SHP77 (cell line): ENCODE measurements around the gene MRGPRG.
"Not testable (repeated sequence)": the region's sequence is repeated elsewhere in the genome, so short reads cannot be mapped to it uniquely, and the experiment has no call there.

Experiments
- DNase-seq, 2 experiments: peaks; one replicate each; lab custom pipeline; 2025; lab: John Stamatoyannopoulos, UW

The MRGPRG gene

DNA sequence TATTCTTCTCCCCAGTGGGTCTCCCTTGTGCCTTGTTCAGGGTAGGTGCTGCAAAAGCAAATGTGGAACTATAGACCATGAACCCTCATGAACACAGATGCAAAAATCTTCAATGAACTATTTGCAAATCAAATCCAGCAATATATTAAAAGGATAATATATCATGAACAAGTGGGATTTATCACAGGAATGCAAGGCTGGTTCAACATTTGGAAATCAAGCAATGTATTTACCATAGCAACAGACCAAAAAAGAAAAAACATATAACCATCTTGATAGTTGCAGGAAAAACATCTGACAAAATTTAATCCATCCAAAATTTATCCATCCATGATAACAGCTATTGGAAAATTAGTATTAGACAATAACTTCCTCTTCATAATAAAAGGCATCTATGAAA lies 42.1 kb downstream of the MRGPRG start:
- DNase-seq, result no peak

DNA sequence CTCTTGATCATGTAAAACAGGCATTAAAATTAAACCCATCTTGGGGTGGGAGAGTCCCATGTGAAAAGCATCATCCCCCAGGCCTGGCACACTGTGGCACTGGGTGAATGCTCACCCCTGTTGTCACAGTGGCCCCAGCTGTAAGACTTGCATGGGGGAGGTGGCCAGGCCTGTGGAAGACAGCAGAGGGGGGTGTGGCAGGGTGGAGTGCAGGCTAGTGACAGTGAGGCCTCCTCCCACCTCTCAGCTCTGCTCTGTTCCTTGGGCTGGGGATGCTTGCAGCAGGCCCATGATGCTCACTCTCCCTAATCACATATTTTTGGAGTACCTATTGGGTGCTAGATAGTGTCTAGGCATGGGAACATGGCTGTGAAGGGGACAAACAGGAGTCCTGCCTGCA lies 43.4 kb downstream of the MRGPRG start:
- no peak for DNase-seq

DNA sequence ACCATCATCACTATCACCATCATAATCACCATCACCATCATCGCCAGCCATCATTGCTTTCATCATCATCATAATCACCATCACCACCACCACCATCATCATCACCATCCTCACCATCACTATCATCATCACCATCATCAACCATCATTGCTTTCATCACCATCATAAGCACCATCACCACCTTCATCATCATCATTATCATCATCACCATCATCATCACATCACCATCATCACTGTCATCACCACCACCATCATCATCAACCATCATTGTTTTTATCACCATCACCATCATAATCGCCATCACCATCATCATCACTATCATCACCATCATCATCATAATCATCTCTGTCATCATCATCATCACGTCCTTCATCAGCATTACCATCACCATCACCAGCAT lies 44.2 kb downstream of the MRGPRG start:
- DNase-seq, result no peak

DNA sequence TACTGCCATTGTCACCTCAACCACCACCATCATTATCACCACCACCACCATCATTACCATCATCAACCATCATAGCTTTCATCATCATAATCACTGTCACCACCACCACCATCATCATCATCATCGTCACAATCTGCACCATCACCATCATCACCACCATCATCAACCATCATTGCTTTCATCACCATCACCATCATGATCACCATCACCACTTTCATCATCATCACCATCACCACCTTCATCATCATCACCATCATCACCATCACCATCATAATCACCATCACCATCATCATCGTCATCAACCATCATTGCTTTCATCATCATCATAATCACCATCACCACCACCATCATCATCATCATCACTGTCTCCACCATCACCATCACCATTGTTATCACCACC lies 44.8 kb downstream of the MRGPRG start:
- no peak for DNase-seq

DNA sequence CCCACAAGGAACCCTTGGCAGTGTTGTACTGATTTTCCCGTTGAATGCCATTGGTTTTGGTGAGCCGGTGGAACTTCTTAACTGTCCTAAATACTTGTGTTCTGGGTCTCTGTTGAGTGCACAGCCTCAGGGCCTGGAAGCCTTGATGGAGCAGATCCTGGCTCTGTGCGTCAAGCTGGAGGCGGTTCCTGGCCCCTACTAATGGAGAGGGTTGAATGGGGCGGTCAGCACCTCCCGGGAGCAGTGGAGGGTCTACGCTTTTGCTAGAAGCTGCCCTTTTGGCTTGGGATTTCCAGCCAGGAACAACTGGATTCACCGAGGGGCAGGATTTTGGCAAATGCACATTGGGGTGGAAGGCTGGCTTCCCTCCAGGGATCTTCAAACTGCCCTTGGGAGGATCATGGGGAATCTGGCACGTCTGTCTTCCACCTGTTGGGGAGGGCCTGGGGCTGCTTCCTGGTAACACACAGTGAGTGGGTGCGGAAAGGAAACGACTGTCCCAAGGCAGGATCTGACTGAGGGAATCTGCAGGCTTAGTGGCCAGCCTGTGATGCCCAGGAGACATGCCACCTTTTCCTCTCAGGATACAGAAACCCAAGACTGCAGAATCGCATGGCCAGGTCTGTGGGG lies 46.6 kb downstream of the MRGPRG start:
- DNase-seq, result no peak

DNA sequence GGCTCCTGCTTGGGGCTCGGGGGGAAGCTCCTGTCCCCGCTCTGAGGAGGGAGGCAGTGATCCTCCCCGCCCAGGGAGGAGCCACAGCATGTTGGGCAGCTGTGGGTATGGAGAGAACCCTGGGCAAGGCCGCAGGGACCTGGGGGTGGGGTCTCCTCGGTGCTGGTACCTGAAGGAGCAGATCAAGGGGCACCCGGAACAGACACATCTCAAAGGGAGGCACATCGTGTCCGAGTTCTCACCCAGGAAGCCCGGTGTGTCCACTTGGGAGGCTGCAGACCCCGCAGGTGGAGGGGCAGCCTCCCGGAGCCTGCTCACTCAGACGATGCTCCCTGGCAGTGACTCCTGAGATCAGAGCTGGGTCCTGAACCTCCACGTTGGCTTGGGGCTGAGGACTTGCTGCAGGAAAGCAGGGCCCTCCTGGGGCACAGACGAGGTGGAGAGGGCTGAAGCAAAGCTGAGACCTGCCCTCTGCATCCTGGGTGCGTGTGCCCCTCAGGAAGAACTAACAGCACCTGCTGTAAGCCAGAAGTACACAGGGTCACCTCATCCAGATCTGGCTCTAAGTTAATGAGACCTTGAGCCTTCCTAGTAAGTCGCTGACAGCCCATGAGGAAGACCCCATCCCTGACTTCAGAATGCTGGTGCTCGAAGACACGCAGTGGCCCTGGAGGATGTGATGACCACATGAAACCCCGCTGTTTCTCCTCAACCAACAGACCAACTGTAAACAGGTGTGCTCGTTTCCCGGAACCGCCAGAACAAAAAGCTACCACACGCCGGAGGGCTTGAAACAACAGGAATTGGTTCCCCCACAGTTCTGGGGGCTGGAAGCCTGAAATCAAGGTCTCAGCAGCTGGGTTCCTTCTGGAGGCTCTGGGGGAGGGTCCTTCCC lies 47.6 kb downstream of the MRGPRG start:
- no peak for DNase-seq

DNA sequence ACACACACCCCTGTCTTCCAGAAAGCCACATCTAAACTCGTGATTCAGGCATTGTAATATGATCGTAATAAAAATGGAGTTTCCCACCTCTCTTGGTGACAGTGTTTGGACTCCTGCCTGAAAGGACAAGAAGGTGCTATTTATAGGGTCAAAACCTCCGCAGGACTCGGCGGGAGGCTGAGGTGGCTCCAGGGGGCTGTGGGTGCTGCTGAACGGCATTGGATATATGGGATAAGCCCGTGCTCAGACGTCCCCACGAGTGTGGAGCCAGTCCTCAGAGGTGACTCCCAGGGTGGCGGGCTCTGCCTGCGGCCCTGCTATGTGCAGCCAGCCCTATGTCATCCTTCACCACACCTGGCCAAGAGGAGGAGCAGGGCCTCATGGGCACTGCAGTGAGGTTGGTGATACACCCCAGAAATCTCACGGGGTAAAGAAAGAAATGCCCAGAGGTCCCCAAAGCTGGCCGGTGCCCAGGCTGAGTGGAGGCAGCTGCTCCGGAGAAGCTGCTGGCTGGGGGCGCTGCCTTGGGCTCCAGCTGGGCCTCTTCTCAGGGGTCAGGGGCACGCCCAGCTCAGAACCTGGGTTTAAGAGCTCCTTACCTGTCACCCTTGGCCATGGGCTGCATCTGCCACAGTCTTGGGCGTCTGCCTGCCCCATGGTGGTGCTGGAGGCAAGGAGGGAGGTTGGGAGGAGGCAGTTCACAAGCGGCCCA lies 48.4 kb downstream of the MRGPRG start:
- no peak for DNase-seq

DNA sequence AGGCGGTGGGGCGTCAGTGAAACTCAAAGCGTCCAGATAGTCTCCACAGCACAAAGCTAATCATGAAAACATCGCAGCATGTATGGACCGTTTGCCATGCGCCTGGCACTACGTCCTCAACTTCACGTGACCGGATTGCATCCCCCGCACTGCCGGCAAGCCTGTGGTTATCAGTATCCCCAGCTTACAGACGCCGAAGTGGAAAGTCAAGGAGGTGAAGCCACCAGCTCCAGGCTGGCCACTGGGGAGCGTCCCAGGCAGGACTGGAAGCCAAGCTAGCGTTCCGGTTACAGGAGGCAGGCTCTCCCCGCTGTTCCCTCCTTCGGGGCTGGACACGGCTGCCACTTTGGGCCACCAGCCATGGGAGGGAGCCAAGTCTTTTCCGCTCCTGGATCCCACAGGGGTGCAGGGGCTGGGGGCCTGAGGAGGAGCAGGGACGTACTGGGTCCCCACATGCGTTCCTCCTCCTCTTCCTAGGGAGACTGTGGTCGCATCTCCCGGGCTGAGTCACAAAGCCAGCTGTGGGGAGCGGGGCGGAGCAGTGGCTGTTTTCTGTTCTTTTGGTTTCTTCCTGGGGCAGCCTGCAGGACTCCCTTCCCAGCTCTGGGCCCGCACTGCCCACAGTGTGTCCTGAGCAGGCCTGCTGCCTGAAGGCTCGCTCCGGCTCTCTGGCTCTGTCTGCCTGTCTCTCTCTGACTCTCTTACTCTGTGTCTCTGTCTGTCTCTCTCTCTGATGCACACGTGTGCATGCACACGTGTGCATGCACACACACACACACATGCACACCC lies 49.2 kb downstream of the MRGPRG start:
- DNase-seq, result no peak

DNA sequence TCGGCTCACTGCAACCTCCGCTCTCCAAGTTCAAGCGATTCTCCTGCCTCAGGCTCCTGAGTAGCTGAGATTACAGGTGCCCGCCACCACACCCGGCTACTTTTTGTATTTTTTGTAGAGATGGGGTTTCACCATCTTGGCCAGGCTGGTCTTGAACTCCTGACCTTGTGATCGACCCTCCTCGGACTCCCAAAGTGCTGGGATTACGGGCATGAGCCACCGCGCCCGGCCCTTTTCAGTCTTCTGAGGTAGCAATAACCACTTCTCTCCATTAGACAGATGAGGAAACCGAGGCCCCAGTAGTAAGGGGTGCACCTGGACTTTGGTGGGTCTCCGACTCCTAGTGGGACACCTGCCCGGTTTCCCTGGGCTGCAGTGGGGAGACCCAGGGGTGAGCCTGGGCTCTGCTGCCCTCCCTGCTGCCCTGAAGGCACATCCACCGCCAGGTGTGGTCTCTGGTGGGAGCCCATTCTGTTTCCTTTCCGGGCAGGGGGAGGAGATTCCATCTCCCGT lies 49.8 kb downstream of the MRGPRG start:
- DNase-seq, result not testable (repeated sequence)
